Activated naive CD4-positive, alpha-beta T cell treated with anti-CD3 and anti-CD28 coated beads, Interleukin-2, amount 50 U/mL, for 16 hours (primary cell): ENCODE data around the gene GREB1.

ENCODE experiments used
- DNase-seq: peaks from one replicate; pipeline ENCODE4 v3.0.0-alpha.2; 2020

The GREB1 gene

DNA sequence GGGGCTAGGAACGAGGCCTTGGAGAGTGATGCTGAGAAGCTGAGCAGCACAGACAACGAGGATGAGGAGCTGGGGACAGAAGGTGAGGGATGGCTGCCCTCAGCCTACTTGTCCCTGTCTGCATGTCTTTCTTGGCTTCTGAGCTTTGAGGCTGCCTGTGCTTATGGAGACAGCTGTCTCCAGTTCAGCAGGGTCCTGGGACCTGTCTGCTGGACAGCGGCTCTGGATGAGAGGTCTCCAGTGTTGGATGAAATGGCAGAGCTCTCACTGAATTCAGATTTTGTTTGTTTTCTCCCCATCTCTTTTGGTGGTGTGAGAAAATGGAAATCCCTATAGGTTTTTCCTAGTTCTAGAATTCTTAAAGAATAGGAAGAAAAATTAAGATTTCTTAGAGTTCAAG lies 81.4 kb downstream of the GREB1 start:
- DNase-seq, result no peak

DNA sequence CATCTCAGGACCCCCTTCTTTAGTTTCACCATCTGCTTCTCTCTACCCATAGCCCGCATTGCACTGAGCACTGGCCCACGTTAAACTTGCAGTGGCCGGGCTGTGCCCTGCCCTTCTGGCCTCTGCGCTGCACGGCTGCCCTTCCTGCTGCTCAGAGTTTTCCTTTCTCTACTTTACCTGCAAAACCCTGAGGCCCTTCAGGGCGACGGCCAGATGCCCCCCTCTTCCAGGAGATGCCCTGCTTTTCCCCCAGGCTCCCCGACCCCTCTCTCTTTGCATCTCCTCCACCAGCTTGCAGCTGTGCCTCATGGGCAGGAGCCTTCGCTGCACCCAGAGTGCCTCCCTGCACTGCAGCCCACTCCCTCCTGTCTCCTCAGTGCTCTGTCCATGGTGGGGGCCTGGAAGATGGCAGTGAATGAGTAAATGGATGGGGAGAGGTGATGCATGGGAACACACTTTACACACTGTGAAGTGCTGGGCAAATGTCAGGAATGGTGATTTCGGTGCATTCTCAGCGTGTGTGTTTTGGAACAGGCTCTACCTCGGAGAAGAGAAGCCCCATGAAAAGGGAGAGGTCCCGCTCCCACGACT lies 82.3 kb downstream of the GREB1 start:
- no peak for DNase-seq

DNA sequence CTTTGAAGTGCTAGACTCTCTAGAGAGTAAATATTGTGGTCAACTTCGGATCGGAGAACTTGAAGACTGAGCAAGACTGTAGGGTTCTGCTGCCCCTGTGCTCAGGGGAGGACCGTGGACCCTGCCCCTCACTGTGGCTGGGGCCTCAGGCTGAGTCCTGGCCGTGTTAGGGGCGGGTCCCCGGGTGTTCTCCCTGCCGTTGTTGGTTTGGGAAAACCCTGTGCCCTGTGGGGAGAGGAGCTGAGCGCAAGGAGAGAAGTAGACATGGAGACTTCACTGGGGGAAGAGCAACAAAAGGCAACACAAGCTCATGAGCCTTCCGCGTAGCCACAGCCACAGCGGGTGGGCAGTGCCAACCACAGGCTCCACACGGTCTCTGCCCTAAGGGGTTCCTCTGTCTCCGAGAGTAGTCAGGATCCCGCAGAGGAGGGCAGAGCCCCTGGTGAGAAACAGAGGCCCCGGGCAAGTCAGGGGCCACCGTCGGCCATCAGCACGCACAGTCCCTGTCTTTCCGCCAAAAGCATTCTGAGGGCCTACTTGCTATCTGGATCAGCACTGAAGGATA lies 83.1 kb downstream of the GREB1 start:
- no peak for DNase-seq

DNA sequence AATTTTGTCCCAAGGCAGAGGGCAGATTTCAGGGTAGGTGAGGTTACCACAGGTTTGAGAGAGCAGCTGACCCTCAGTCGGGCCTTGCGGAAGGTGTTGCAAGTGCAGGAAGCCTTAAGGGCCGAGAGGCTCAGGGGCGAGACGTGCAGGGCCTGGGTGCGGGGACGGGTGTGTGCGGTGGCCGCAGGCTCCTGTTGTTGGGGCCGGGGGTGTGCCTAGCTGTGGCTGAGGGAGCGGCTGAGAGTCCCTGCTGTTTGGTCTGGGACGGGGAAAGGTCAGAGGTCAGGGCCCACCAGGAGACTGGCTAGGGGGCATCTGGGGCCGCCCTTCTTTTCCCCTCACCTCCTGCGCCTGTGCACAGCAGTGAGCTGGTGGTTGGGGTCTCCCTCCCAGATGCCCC lies 83.7 kb downstream of the GREB1 start:
- no peak for DNase-seq

DNA sequence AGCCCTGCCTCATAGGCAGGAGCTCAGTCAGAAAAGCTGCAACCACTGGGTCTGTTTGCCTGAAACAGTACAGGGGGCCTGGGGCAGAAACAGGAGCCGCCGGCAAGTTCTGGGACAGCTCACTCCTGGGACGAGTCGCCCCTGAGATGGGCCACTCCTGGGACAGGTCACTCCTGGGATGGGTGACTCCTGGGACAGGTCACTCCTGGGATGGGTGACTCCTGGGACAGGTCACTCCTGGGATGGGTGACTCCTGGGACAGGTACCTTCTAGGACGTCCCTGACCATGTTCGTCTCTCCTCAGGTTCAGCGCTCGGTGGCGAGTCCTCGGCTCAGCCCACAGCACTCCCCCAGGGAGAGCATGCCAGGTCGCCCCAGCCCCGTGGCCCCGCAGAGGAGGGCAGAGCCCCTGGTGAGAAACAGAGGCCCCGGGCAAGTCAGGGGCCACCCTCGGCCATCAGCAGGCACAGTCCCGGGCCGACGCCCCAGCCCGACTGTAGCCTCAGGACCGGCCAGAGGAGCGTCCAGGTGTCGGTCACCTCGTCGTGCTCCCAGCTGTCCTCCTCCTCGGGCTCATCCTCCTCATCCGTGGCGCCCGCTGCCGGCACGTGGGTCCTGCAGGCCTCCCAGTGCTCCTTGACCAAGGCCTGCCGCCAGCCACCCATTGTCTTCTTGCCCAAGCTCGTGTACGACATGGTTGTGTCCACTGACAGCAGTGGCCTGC lies 84.3 kb downstream of the GREB1 start:
- DNase-seq, result no peak

DNA sequence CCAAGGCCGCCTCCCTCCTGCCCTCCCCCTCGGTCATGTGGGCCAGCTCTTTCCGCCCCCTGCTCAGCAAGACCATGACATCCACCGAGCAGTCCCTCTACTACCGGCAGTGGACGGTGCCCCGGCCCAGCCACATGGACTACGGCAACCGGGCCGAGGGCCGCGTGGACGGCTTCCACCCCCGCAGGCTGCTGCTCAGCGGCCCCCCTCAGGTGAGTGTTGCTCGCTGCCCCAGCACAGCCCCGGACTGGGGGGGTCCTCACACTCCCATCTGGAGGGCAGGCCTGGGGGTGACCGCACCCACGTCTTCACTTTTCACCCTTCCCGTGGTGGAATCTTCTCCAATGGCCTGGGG lies 84.8 kb downstream of the GREB1 start:
- no peak for DNase-seq

DNA sequence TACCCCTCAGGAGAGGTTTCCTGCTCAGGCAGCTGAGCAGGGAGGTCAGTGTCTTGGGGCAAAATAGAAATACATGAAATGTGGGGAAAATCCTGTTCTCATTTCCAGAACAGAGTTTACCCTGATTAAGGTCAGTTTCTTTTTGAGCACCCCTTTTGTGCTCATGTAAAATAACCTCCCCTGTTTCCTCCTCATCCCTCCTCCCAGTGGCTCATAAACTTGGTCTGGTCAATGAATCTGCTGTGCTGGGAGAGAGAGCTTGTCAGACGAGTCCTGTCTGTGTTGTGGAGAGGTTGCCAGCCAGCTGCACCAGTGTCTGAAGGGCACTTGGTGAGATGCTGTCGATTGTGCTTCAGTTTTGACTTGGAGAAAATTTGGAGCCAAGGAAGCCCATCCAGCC lies 87.6 kb downstream of the GREB1 start:
- no peak for DNase-seq

DNA sequence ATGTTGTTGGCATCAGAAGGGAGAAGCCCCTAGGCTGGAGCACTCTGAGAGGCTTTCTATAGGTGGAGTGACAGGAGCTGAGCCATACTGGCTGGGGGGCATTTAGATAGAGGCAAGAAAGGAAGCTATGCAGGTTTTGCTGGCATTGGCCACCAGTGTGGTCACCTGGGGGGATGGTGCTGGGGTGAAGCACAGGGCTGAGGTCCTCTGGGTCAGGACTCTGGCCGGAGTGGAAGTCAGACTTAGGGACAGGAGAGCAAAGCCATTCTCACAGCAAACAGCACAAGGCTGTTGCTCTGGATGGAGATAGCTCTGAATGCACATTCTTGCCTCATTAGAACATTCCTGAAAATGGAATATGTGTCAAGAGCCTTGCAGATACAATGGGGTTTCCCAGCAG lies 88.8 kb downstream of the GREB1 start:
- DNase-seq, result no peak

DNA sequence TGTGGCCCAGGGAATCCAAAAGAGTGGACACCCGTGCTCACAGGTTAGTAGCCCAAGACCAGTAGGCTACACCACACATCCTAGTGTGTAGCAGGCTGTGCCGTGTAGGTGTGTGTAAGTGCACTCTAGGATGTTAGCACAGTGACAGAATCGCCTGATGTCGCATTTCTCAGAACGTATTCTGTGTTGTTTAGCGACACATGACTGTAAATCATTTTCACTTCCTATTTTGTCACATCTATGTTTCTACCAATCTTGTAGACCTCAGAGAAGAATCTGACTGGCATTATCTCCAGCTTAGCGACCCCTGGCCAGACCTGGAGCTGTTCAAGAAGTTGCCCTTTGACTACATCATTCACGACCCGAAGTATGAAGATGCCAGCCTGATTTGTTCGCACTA lies 91.0 kb downstream of the GREB1 start:
- no peak for DNase-seq

DNA sequence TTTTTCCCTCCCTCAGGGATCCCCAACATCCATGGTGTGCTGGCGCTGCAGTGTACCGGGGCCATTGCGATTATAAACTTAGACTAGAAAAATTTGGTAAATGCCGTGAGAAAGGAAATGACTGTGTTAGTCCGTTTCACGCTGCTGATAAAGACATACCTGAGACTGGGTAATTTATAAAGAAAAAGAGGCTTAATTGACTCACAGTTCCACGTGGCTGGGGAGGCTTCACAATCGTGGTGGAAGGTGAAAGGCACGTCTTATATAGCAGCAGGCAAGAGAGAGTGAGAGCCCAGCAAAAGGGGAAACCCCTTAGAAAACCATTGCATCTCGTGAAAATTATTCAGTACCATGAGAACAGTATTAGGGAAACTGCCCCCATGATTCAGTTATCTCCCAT lies 91.8 kb downstream of the GREB1 start:
- DNase-seq, result no peak

DNA sequence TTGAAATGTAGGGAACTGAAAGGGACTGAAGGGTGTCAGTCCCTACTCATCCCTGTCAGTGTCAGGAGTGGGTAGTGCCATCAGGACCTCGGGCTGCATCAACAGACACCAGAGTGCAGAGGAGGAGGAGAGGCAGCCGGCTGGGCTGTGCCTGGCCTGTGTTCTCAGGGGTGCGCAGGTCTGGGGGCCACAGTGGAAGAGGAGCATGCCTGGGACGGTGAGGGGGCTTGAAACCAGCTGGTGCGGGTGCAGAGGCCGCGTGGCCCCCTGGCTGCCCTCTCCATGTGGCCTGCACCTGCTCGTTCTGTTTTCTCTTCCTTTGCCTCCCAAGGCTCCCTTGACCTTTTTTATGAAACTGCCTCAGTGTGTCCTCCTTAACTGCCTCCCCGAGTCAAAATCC lies 94.8 kb downstream of the GREB1 start:
- no peak for DNase-seq

DNA sequence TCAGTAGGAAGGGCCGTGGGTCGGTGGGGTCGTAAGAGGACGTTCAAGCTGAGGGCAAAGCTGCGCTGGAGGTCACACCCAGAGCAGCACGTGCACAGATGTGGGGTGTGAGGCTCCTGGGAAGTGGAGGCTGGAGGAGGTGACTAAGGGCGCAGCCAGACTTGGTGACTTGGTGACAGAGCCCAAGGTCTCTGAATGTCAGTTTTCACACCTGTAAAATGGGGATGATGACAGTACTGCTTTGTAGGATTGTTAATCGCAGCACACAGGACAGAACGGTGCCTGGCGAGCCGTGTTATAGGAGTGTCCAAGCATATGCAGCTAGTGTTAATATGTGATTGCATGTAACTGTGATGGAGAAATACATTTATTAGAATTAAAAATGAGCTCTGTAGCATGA lies 95.4 kb downstream of the GREB1 start:
- DNase-seq, result no peak

DNA sequence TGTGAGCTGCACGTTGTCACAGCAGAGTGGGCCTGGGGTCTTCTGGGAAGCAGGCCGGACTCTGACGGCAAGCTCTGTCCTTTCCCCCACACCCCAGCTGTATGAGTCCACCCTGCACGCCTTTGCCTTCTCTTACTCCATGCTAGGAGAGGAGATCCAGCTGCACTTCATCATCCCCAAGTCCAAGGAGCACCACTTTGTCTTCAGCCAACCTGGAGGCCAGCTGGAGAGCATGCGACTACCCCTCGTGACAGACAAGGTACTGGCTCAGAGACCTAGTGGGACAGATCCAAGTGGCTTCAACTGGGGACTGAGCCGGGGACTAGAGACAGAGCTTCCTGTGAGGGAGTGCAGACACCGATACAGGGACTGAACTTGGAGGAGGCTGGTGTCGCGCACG lies 96.0 kb downstream of the GREB1 start:
- DNase-seq, result no peak

DNA sequence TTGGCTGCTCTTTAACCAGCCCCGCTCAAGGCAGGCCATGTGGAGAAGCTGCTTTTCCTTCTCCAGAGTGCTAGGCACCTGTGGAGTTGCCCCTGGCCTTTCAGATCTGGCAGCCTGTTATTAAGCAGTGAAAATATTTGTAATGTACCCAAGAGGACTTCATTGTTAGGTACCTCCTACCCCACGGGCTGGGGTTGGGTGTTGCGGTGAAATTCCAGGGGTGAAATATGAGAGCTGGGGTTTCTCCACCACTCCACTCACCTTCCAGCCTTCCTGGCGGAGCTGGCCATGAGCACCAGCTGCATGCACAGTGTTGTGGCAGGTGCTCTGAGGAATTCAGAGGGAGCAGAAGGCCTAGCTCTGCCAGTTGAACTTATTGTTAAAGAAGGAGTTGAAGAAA lies 97.0 kb downstream of the GREB1 start:
- DNase-seq, result no peak

DNA sequence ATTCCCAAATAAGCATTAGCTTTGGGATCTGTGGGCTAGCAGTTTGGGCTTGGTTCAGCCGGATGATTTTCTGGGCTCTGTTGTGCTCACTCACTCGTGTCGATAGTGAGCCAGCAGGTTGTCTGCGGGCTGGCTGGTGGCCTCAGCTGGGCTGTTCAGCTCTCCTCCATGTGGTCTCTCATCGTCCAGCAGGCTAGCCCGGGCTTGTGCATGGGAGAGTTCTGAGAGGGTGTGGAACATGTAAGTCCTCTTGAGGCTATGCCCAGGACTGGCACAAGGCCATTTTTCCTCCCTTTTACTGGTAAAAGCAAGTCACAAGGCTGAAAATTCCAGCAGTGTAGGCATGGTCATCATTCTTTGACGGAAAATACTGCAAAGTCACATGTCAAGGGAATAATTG lies 97.6 kb downstream of the GREB1 start:
- no peak for DNase-seq

DNA sequence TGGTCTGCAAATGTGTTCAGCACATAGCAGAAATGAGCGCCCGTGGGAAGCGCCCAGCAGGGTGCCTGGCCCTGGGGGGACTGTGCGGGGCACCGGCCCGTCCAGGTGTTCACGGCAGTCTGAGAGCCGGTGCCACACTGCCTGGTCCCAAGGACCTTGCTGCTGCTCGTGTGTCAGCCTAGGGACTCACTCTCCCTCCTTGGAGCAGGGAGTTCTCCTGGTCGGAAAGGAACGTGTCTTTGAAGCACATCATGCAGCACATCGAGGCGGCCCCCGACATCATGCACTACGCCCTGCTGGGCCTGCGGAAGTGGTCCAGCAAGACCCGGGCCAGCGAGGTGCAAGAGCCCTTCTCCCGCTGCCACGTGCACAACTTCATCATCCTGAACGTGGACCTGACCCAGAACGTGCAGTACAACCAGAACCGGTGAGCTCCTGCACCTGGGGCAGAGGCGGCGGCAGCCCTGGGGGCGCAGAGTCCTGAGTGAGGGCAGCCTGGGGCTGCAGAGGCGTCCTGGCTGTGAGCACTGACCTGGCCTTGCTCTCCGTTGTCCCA lies 100.2 kb downstream of the GREB1 start:
- DNase-seq, result no peak

DNA sequence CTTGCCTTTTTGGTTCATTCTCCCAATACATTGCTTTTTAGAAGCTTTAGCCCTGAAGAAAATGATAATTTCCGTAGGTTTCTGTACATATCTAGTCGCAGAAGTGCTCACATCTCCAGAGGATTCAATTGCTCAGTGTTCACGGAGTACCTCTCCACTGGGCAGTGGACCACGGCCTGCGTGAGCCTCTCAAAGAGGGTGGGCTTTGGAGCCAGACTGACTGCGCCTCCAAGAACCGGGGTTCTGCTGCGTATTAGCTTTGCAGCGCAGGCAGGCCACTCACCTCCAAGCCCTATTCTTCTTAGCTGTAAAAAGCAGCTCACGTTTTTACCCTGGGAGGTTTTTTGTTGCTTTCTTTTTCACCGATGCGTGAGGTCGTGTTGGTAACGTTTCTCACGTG lies 100.7 kb downstream of the GREB1 start:
- no peak for DNase-seq

DNA sequence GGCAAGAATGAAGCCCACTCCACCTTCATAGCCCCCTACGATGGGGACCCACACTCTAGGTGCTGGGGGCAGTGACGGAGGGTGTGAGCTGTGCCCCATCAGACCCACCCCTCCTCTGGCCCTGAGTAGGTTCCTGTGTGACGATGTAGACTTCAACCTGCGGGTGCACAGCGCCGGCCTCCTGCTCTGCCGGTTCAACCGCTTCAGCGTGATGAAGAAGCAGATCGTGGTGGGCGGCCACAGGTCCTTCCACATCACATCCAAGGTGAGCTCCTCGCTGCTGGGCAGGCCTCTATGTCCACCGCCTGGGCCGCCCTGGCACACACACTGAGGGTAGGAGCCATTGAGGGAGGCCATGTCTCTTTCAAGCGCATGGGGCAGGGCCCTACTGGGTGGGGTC lies 101.3 kb downstream of the GREB1 start:
- DNase-seq, result no peak

DNA sequence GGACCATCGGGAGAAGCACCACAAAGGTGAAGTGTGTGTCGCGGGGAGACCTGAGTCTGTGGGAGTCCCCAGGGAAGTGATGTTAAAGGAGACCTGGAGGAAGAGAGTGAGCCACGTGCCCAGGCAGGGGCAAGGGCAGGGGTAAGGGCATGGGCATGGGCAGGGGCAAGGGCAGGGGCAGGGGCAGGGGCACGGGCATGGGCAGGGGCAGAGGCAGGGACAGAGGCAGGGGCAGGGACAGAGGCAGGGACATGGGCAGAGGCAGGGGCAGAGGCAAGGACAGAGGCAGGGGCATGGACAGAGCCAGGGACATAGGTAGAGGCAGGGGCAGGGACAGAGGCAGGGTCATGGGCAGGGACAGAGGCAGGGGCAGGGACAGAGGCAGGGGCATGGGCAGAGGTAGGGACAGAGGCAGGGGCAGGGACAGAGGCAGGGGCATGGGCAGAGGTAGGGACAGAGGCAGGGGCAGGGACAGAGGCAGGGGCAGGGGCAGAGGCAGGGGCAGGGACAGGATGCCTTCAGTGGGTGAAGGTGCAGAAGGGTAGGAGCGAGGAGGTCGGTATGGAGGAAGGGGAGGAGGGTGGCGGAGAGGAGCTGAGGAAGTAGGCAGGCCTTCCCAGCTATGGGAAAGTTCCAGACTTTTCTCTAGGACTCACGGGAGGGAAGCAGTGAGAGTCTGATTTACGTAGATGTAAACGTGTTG lies 102.9 kb downstream of the GREB1 start:
- DNase-seq, result no peak

DNA sequence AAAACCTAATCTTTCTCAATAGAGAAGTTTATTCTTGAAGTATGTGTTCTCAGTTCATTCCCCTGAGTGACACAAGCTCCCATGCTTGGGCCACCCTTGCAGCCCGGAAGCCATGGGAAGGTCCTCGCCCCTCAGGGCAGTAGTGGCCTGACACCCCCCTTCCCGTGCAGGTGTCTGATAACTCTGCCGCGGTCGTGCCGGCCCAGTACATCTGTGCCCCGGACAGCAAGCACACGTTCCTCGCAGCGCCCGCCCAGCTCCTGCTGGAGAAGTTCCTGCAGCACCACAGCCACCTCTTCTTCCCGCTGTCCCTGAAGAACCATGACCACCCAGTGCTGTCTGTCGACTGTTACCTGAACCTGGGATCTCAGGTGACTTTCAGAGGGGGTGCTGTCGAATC lies 103.7 kb downstream of the GREB1 start:
- no peak for DNase-seq

DNA sequence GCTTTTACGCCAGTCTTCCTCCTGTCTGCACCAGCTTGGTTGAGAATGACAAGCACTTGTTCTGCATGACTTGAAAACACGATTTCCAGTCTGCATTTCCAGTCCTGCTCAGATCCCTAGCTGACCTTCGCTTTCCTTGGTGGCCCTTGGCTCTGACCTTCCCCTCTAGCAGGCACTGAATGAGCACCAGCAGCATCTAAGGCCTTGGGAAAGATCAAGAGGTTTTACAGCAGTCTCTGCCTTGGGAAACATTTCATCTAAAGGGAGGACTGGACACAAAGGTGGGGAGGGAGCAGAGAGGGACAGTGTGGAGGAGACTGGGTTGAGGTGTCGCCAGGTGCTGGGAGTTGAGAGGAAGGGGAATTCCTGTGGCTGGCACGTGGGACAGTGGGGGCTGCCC lies 105.7 kb downstream of the GREB1 start:
- DNase-seq, result no peak

DNA sequence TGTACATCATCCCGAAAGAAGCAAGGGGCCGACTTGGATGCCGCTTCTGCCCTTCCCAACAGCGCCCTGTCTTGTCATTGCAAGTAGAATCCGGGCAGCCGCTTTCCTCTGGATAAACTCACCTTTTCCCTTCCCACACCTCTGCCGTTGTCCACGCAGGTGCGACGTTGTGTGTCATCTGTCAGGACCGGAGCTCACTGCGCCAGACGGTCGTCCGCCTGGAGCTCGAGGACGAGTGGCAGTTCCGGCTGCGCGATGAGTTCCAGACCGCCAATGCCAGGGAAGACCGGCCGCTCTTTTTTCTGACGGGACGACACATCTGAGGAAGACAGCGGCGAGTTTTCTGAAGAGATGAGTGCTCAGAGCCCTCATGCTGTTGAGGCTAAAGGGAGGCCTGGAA lies 106.3 kb downstream of the GREB1 start:
- no peak for DNase-seq

DNA sequence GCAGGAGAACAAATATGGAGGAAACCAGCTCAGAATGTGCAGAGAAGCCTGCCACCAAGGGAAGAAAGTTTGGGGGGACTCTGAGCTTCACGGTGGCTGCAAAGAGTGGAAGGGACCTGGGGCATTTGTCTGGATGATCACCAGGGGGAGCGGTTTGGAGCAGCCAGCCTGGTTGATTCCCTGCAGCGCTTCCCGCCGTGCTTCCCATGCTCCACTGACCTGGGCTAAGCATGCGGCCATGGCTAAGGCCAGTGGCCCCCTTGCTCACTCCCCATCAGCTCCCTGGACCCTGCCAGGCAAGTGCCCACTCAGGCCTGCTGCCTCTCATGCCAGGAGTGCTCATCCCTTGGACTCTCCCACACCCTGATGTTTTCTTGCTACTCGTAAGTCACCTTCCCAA lies 109.1 kb downstream of the GREB1 start:
- no peak for DNase-seq

DNA sequence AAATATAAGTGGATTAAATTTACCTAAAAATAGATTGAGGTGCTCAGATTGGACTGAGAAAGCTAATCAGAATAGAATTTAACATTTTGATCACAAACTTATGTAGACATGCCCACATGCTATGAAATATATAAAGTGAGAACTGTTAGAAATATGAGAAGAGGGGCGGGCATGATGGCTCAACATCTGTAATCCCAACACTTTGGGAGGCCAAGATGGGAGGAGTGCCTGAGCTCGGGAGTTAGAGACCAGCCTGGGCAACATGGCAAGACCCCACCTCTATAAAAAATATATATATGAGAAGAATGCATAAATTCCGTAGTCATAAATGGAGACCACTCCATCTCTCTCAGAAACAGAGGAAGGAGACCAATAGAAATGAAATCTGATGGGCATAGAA lies 110.4 kb downstream of the GREB1 start:
- DNase-seq, result no peak
